ENCODE measurements around the gene EXT2.

EXT2 gene

GRCh38 chr11:44095506-44096359 lies at the start of gene EXT2:
Gene EXT2, plus strand, starts transcription at chr11:44095678. Its CDS starts 12,035 bp downstream, at chr11:44107713.
- DNase-seq (ENCODE audit: low read depth) = peak; percentile 72

GRCh38 chr11:44046182-44046581 lies 49.3 kb upstream of the EXT2 start:
- no peak for DNase-seq (ENCODE audit: low read depth)

- DNase-seq (ENCODE audit: low read depth) = no peak
Measured at GRCh38 chr11:44047298-44047697, 48.2 kb upstream of the EXT2 start.

- no peak for DNase-seq (ENCODE audit: low read depth)
Measured at GRCh38 chr11:44047931-44048431, 47.5 kb upstream of the EXT2 start, which contains the start of gene ACCSL. Gene ACCSL, plus strand, starts transcription at chr11:44047981. Its CDS starts 56 bp downstream, at chr11:44048037.

GRCh38 chr11:44049832-44050231 lies 45.6 kb upstream of the EXT2 start:
- no peak for DNase-seq (ENCODE audit: low read depth)

- DNase-seq (ENCODE audit: low read depth) = no peak
Measured at GRCh38 chr11:44051171-44051570, 44.3 kb upstream of the EXT2 start.

- DNase-seq (ENCODE audit: low read depth) = no peak
Measured at GRCh38 chr11:44057340-44057739, 38.1 kb upstream of the EXT2 start.

- no peak for DNase-seq (ENCODE audit: low read depth)
Measured at GRCh38 chr11:44058275-44058674, 37.2 kb upstream of the EXT2 start.

GRCh38 chr11:44065161-44065661 lies 30.3 kb upstream of the EXT2 start:
- DNase-seq (ENCODE audit: low read depth) = no peak

- DNase-seq (ENCODE audit: low read depth) = peak; percentile 97
Measured at GRCh38 chr11:44065841-44066731, 29.4 kb upstream of the EXT2 start, which contains the start of gene ACCS. Gene ACCS, plus strand, starts transcription at chr11:44066270. Its CDS starts 1,358 bp downstream, at chr11:44067628.

- DNase-seq (ENCODE audit: low read depth) = peak; percentile 76
Measured at GRCh38 chr11:44066732-44067141, 28.7 kb upstream of the EXT2 start.

- DNase-seq (ENCODE audit: low read depth) = no peak
Measured at GRCh38 chr11:44067266-44067665, 28.2 kb upstream of the EXT2 start.

- DNase-seq (ENCODE audit: low read depth) = no peak
Measured at GRCh38 chr11:44068180-44068579, 27.3 kb upstream of the EXT2 start.

- no peak for DNase-seq (ENCODE audit: low read depth)
Measured at GRCh38 chr11:44071157-44071556, 24.3 kb upstream of the EXT2 start.

GRCh38 chr11:44072757-44073658 lies 22.5 kb upstream of the EXT2 start:
- DNase-seq (ENCODE audit: low read depth) = no peak

- no peak for DNase-seq (ENCODE audit: low read depth)
Measured at GRCh38 chr11:44078794-44079193, 16.7 kb upstream of the EXT2 start.

- no peak for DNase-seq (ENCODE audit: low read depth)
Measured at GRCh38 chr11:44079376-44079775, 16.1 kb upstream of the EXT2 start.

- no peak for DNase-seq (ENCODE audit: low read depth)
Measured at GRCh38 chr11:44080951-44081350, 14.5 kb upstream of the EXT2 start.

GRCh38 chr11:44082645-44083044 lies 12.8 kb upstream of the EXT2 start:
- no peak for DNase-seq (ENCODE audit: low read depth)

GRCh38 chr11:44083433-44083832 lies 12.0 kb upstream of the EXT2 start:
- no peak for DNase-seq (ENCODE audit: low read depth)

- DNase-seq (ENCODE audit: low read depth) = no peak
Measured at GRCh38 chr11:44083906-44084305, 11.6 kb upstream of the EXT2 start.

Data from fibroblast of the conjunctiva (primary cell).